Duodenal mucosa (tissue), 2 donors: ENCODE measurements around the gene JCHAIN.
"Not testable (repeated sequence)": the region's sequence is repeated elsewhere in the genome, so short reads cannot be mapped to it uniquely, and the experiment has no call there.

Experiments
- H3K27ac ChIP-seq: one replicate; pipeline ENCODE4 v1.7.0; 2013; ENCODE audit warnings: low read depth, low read length
- H3K27me3 ChIP-seq, 2 donors: one replicate each; pipeline ENCODE4 v1.7.0; 2013; ENCODE audit warnings: low read length in 2 of 2, control low read depth in 1 of 2; ENCODE audit not compliant: insufficient read depth in 2 of 2, control insufficient read depth in 1 of 2
- H3K36me3 ChIP-seq, 2 donors: one replicate each; pipeline ENCODE4 v1.7.0; 2013; ENCODE audit warnings: low read length in 2 of 2, control low read depth in 1 of 2; ENCODE audit not compliant: insufficient read depth in 2 of 2, control insufficient read depth in 1 of 2
- H3K4me1 ChIP-seq, 2 donors: one replicate each; pipeline ENCODE4 v1.7.0; 2013; ENCODE audit warnings: low read length in 2 of 2, control low read depth in 1 of 2; ENCODE audit not compliant: insufficient read depth in 2 of 2, control insufficient read depth in 1 of 2
- H3K4me3 ChIP-seq, 2 donors: one replicate each; pipeline ENCODE4 v1.7.0; 2013; ENCODE audit warnings: low read length in 2 of 2, low read depth in 1 of 2
- H3K9ac ChIP-seq, 2 donors: one replicate each; pipeline ENCODE4 v1.7.0; 2013; ENCODE audit warnings: low read length in 2 of 2, low read depth in 1 of 2
- H3K9me3 ChIP-seq, 2 donors: one replicate each; pipeline ENCODE4 v1.7.0; 2013; ENCODE audit warnings: low read length in 2 of 2, control low read depth in 1 of 2; ENCODE audit not compliant: control insufficient read depth in 1 of 2

Gene JCHAIN

GRCh38 chr4:70706044-70706461 is 39.7 kb upstream of the JCHAIN start:
- H3K27me3 ChIP-seq, result no peaks in the 10 kb centered on the region
- no peaks in the 10 kb centered on the region for H3K9me3 ChIP-seq
- peak overlapping the region; percentile 77 to 82 for H3K9ac ChIP-seq

DNA sequence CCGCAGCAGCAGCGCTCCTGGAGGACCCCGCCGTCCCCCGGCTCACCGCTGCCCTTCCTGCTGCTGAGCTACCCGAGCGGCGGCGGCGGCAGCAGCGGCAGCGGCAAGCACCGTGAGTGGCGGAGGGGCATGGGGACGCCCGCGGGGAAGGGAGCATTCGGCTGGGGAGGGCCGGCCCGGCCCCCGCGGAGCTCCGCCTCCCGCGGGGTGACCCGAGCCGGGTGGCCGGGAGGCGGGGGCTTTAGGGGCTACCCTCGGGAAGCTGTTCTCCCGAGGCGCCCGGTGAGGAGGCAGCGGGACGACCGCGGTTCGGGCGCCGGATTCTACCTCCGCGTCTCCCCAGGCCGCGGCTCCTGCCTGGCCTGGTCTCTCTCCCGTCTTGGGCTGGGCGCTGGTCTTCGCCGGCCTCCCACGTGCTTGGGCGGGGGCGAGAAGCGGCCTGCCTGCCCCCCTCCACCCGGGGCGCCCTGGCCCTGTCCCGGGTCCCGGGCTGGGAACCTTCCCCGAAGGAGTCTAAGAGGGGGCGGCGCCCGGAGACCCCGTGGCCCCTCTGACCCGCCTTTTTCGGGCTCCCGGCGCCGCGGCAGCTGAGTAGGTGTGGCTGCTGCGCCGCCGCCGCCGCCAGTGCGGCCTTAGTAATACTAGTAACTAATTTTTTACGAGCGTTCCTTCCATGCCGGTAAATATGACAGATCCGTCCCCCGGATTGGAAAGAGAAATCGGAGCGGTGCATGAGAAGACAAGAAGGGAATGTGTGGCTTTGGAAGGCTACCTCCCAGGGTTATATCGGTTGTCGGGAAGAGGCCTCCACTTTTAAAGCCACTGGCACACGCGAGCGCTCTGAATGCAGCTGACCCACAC is 39.1 kb upstream of the JCHAIN start:
- H3K4me3 ChIP-seq, result peak overlapping the region; percentile 84 to 85
- H3K4me1 ChIP-seq, result peaks cover 20 to 22% of the 10 kb centered on the region in 2 donors
- H3K36me3 ChIP-seq, result no peaks in the 10 kb centered on the region
- peak overlapping the region; percentile 81 for H3K27ac ChIP-seq
- H3K9me3 ChIP-seq, result no peaks in the 10 kb centered on the region
- H3K9ac ChIP-seq, result peak overlapping the region; percentile 77 to 82
- H3K27me3 ChIP-seq, result no peaks in the 10 kb centered on the region

More at GRCh38 chr4:70706044-70706461, 39.7 kb upstream of the JCHAIN start:
- peaks cover 20 to 22% of the 10 kb centered on the region in 2 donors for H3K4me1 ChIP-seq
- peak overlapping the region; percentile 81 for H3K27ac ChIP-seq
- no peaks in the 10 kb centered on the region for H3K36me3 ChIP-seq
- H3K4me3 ChIP-seq, result peak overlapping the region; percentile 84 to 85

- Histone ChIP-seq H3K9me3 (no peaks in the 10 kb centered on the region), H3K27ac (peak overlapping the region; percentile 81), H3K4me1 (peaks cover 20 to 22% of the 10 kb centered on the region in 2 donors), H3K9ac (peak overlapping the region; percentile 77 to 82), H3K4me3 (peak overlapping the region; percentile 84 to 85), H3K27me3 (no peaks in the 10 kb centered on the region), H3K36me3 (no peaks in the 10 kb centered on the region)
Observed at GRCh38 chr4:70704931-70705182, 38.5 kb upstream of the JCHAIN start.

GRCh38 chr4:70704215-70704930 is 38.1 kb upstream of the JCHAIN start:
- peak overlapping the region; percentile 84 to 85 for H3K4me3 ChIP-seq
- H3K36me3 ChIP-seq, result no peaks in the 10 kb centered on the region
- peaks cover 20 to 22% of the 10 kb centered on the region in 2 donors for H3K4me1 ChIP-seq
- peak overlapping the region; percentile 55 to 82 for H3K9ac ChIP-seq
- no peaks in the 10 kb centered on the region for H3K27me3 ChIP-seq
- H3K27ac ChIP-seq, result peak overlapping the region; percentile 67
- H3K9me3 ChIP-seq, result no peaks in the 10 kb centered on the region

GRCh38 chr4:70703619-70704214 is 37.4 kb upstream of the JCHAIN start:
- Histone ChIP-seq H3K27me3 (no peaks in the 10 kb centered on the region), H3K27ac (peak overlapping the region; percentile 67), H3K4me3 (peak overlapping the region; percentile 83 to 84), H3K9me3 (no peaks in the 10 kb centered on the region), H3K4me1 (peaks cover 20 to 22% of the 10 kb centered on the region in 2 donors), H3K9ac (peak overlapping the region; percentile 55 to 82), H3K36me3 (no peaks in the 10 kb centered on the region)

DNA sequence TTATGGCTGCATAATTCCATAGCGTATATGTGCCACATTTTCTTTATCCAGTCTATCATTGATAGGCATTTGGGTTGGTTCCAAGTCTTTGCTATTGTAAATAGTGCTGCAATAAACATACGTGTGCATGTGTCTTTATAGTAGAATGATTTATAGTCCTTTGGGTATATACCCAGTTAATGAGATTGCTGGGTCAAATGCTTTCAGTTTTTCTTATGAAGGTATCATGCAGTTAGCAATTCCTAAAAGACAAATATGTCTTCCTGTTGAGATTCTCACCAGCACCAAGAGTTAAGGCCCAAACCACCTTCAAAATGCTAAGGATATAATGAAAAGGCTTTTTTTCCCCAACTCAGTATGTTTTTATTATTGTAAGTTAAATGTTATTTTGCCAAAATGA is 36.3 kb upstream of the JCHAIN start:
- H3K9me3 ChIP-seq, H3K36me3 ChIP-seq, H3K4me3 ChIP-seq, H3K27ac ChIP-seq, H3K9ac ChIP-seq, H3K27me3 ChIP-seq: not testable (repeated sequence)
- H3K4me1 ChIP-seq, result peaks cover 20 to 22% of the 10 kb centered on the region in 2 donors

DNA sequence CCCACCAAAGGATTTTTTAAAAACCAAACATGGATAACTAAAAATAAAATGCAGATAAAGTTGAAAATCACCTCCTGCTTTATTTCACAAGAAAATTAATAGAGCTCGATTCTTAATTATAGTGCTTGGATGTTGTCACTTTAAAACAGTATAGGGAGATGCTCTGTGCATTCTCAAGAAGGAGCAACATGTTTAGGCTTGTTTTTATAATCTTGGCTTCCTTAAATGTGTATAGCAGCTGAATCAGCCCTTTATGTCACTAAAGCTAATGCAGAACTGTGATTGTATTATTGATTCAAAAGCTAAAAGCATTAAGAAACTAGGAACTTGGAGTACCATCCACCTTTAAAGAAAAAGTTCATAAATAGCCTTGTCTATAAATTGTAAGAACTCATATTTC is 35.0 kb upstream of the JCHAIN start:
- H3K4me1 ChIP-seq, result peaks cover 11 to 12% of the 10 kb centered on the region in 2 donors
- no peak overlapping the region for H3K9ac ChIP-seq
- H3K36me3 ChIP-seq, result no peaks in the 10 kb centered on the region
- no peak overlapping the region for H3K4me3 ChIP-seq
- H3K27ac ChIP-seq, result no peak overlapping the region
- no peaks in the 10 kb centered on the region for H3K27me3 ChIP-seq
- no peaks in the 10 kb centered on the region for H3K9me3 ChIP-seq

- no peaks in the 10 kb centered on the region for H3K9me3 ChIP-seq
- H3K27ac ChIP-seq, result no peak overlapping the region
- no peak overlapping the region for H3K4me3 ChIP-seq
- H3K36me3 ChIP-seq, result no peaks in the 10 kb centered on the region
- H3K9ac ChIP-seq, result no peak overlapping the region
- H3K4me1 ChIP-seq, result peaks cover 6 to 8% of the 10 kb centered on the region in 2 donors
- H3K27me3 ChIP-seq, result no peaks in the 10 kb centered on the region
Observed at GRCh38 chr4:70700712-70701111, 34.4 kb upstream of the JCHAIN start.

DNA sequence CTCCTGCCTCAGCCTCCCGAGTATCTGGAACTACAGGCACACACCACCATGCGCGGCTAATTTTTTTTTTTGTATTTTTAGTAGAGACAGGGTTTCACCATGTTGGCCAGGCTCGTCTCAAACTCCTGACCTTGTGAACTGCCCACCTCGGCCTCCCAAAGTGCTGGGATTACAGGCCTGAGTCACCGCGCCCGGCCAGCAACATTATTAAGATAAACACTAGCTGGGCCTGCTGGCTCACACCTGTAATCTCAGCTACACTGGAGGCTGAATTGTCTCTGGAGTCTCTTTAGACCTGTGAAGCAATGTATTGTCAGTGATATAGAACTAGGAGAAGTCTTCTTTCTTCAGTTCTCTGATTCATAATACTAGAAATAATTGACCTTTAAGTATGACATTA is 32.1 kb upstream of the JCHAIN start:
- not testable (repeated sequence) for H3K4me3 ChIP-seq, H3K27me3 ChIP-seq, H3K4me1 ChIP-seq, H3K27ac ChIP-seq, H3K36me3 ChIP-seq, H3K9ac ChIP-seq, H3K9me3 ChIP-seq

DNA sequence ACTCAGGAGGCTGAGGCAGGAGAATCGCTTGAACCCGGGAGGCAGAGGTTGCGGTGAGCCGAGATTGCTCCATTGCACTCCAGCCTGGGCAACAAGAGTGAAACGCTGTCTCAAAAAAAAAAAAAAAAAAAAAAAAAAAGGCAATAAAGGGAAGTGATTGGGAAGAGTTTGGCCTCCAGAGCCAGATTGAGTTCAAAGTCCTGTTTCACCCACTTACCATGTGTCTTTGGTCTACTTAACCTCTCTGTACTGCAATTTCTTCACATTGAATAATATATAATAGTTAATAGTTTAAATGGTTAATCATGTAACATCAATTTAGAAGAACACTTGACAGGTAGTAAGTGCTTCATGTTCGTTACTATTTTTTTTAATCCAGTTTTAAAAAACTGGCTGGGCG is 28.3 kb upstream of the JCHAIN start:
- H3K36me3 ChIP-seq, H3K27ac ChIP-seq, H3K9me3 ChIP-seq, H3K27me3 ChIP-seq, H3K4me3 ChIP-seq, H3K9ac ChIP-seq: not testable (repeated sequence)
- peaks cover 9 to 11% of the 10 kb centered on the region in 2 donors for H3K4me1 ChIP-seq
